GM18873 (cell line): Measurements from ENCODE around the gene AUTS2.

Experiments
- ATAC-seq: cut with Tn5 transposase; IDR thresholded peaks from one replicate; pipeline ENCODE4 v1.9.1; 2021; ENCODE audit warnings: mild to moderate bottlenecking, moderate library complexity, moderate number of reproducible peaks; ENCODE audit not compliant: unreplicated experiment, low FRiP score

The AUTS2 gene

GRCh38 chr7:70663680-70664079, 1065.4 kb downstream of the AUTS2 start:
- ATAC-seq: no peak

DNA sequence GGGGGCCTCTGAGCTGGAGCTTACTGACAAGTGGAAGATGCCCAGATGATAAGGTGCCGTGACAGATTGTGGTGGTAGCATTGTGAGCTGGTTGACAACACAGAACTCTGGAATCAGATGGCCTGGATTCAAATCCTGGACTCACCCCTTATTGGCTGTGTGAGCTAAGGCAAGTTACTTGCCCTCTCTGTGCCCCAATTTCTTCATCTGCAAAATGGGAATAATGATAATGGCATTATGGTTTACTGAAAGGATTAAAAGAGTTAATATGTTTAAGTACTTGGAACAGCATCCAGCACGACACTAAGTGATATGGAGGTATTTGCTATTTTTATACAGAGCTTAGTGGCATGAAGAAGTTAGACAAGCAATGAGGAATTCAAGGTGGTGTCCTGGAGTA, 1067.7 kb downstream of the AUTS2 start:
- no peak for ATAC-seq

GRCh38 chr7:70667406-70667805, 1069.1 kb downstream of the AUTS2 start:
- ATAC-seq: no peak

DNA sequence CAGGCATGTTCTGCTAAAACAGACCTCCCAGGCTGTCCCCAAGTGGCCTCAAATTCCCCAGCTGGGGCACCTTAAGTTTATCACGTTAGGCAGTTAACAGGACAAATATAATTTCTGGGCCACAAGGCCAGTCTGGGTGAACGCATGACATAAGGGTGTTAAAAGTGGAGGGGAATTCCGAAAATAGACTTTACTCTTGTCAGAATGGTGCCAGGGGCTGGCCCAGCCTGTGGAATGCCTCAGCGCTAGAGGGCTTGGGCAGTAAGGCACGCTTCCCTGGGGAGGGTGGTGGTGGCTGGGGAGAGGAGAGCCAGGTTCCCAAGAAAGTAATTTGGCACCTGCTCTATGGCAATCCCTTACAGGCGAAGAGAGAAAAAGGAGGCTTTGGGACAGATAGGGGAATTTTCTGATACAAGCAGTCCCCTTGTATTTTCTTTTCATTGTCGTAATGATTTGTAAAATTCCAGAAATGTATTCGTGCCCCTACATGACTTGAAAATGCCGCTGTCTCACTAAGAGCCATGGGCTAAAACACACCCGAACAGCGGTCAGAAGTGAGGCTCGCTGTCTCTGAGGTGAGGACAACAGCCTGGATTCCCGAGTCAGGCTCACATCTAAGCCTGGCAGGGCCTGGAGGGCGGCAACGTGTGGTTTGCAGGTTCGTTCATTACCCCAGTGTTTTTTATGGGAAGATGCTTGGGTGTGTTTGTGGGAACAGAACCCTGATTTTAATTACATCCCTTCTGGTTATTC, 1070.5 kb downstream of the AUTS2 start:
- no peak for ATAC-seq

- no peak for ATAC-seq
Measured at GRCh38 chr7:70669854-70670253, 1071.6 kb downstream of the AUTS2 start.

- no peak for ATAC-seq
Measured at GRCh38 chr7:70670288-70670687, 1072.0 kb downstream of the AUTS2 start.

DNA sequence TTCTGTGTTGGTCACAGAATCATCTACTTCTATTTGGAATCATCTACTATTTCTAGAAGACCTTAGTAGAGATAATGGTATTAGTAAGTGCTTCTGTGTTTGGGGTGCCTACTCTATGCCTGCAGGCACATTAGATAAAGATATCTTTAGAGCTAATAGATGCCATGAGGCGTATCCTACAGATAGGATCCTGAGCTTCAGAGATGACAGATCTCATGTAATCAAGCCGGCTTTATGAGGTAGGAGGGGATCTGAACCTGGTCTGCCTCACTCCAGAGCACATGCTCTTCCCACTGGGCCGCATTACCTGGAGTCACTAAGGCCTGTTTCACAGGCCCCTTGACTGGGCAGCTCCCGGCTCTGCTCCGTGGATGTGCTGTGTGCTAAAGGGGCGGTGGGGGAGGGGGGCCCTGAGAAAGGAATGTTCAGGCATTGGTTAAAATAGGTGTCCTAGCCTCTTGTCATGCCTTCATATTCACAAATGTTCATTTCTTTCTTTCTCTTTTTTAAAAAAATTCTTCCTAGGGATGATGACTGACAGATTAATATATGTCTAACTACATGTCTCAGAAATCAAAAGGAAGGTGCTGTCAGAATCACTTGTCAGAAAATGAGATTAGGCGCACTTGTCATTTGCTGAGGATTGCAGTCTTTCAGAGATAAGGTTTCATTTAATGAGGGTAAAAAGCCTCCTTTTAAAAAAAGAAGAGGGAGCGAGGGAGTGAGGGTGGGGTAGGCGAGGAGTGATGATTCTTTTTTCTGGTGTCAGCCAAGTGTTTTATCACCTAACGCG, 1075.7 kb downstream of the AUTS2 start:
- no peak for ATAC-seq

DNA sequence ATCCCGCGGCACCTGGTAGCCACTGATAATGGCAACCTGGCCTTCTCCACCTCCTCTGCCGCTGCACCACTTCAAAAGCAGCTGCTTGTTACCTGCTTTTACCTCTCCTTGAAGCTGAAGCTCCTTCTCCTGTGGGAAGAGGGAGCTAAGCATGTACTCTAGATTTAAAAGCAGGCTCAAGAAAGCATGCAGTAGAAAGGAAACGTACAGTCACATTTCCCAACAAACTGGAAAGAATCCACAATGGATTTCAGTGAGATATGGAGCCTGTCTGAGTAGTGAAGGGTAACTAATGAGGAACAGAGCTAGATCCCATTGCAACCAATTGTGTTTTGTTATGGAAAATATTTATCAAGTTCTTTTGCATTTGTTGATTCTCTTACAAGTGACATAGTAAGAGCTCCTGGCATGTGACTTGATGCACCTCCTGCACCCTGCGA, 1076.3 kb downstream of the AUTS2 start:
- ATAC-seq: no peak

DNA sequence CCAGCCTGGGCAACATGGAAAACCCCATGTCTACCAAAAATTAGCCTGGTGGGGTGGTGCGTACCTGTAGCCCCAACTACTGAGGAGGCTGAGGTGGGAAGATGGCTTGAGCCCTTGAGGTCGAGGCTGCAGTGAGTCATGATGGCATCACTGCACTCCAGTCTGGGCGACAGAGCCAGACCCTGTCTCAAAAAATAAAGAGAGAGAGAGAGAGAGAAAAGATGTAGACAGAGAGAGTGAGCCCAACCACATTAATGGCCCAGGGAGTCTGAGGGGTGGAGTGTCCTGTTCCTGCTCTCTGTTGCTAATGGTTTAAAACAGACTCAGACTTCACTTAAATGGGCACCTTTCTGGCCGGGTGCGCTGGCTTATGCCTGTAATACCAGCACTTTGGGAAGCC, 1078.0 kb downstream of the AUTS2 start:
- no peak for ATAC-seq

DNA sequence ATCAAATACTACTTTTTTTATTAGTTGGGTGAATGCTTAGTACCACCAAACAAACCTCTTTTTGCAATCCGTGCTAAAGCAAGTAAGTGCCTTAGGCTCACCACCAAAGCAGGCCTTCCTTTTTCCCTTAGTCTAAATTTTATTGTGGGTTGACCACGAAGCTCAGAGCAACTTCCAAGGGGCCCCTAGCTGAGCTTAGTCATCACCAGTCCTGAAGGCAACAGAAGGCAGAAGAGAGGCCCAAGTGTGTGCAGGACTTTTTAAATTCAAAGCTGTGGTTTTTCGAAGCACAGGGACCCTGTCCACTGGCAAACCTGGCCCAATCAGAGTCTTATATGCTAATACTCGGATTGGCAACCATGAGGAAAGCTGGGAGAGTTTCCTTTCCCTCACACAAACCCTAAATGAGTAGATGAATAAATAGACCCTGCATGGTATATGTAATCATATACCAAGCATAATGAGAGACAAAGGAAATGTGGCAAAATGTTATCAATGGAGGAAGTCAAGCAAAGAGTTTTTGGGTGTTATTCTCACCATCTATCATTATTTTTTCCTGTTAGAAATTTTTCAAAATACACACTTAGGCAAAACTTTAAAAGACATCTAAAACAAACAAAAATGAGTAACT, 1080.5 kb downstream of the AUTS2 start:
- no peak for ATAC-seq

DNA sequence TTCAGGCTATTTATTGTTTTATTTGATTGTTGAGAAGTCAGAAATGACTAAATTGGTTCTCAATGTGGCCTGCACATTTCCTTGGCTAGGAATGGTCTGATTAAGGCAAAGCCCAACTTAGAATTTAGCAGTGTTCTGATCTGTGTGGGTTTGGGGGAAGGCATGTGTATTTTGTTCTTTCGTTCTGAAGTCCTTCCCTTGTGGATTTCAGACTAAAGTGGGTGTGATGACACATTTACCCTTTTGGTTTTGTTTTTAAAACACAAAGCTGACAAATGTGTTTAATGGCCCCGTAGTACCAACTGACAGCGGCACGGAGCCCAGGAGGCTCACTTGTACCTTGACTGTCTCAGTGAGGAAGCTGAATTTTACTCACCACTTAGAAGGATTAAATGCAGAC, 1081.4 kb downstream of the AUTS2 start:
- peak; percentile 43 for ATAC-seq

GRCh38 chr7:70680306-70680705, 1082.0 kb downstream of the AUTS2 start:
- no peak for ATAC-seq

DNA sequence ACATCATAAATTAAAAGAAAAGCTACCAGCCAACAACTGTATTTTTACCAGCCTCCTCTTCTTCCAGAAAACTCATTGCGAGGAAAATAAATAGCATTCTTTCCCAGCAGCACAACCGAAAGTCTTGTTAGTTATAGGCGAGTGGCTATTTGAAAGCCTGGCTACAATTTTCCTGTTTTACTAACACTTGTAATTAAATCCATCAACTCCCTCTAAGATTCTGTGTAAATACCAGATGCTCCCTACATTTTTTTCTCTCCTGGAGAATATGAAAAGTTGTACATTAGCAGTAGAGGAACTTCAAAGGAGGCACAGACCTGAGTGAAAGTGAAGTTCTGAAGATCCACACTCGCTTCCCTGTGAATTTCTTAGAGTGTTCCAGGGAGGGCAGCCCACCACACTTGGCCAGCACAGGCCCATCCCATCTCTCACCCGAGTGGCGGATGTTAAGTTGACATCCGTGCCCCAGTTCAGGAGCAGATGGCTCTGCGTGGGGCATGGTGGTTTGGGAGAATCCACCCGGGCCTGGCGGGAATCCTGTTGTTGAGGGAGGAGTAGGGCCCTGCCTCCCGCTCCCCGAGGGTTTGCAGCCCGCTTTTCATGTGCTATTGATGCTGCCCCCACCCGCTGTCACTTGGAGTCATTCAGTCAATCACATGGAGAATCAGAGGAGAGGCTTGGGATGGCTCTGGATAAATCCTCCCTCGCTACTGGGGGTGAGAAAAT, 1082.6 kb downstream of the AUTS2 start:
- ATAC-seq: no peak

DNA sequence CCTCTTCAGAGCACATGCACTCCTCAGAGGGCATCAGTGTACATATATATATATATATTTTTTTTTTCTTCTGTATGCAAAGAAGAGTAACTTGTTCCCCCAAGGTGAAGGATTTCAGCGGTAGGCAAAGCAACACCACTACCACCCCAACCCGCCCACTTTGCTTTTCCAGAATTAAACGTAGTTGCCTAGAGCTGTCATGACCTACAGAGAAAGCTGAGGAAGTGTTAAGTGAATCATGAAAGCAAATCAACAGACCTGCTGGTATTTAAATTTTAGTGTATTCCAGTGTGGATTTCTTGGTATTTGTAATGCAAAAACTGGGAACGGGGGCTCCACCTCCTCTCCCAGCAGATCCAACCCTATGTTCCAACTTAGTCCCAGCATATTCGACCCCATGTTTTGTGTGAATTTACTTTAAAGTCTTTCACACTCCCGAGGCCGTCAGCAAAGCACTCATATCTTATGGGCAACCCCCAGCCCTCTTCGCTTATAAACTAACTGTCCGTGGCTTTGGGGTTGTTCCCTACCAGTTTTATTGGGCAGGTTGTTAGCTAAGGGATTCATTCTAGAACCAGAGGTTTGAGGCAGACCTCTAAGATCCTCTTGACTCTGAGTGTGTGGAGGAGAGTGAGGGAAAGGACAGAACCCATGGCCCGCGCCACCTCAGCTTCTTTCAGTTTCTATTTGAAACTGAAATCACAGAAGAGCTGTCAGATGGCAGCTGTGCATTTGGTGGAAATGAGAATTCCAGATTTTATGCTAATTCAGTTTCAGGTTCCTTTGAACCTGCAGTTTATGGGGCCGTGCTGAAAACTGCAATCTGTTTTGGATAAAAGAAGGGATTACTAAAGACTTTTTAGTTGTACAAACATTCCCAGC, 1083.4 kb downstream of the AUTS2 start:
- ATAC-seq: peak; percentile 78

DNA sequence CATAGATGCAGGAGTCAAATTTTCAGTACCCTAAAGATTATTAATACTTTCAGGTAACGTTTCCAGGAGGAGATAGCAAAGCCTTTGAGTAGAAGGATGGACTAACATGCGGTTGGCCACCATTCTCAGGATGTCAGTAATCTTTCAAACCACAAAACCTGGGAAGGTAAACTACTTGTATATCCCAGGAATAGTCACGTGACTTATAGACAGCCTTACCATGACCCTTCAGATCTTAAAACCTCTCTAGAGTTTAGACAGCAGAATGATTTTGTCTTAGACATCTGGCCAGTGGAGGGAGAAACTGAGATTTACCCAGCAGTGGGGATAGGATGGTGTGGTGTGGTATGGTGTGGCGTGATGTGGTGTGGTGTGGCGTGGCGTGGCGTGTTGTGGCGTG, 1085.9 kb downstream of the AUTS2 start:
- ATAC-seq: no peak

GRCh38 chr7:70693321-70693685, 1095.0 kb downstream of the AUTS2 start:
- no peak for ATAC-seq

DNA sequence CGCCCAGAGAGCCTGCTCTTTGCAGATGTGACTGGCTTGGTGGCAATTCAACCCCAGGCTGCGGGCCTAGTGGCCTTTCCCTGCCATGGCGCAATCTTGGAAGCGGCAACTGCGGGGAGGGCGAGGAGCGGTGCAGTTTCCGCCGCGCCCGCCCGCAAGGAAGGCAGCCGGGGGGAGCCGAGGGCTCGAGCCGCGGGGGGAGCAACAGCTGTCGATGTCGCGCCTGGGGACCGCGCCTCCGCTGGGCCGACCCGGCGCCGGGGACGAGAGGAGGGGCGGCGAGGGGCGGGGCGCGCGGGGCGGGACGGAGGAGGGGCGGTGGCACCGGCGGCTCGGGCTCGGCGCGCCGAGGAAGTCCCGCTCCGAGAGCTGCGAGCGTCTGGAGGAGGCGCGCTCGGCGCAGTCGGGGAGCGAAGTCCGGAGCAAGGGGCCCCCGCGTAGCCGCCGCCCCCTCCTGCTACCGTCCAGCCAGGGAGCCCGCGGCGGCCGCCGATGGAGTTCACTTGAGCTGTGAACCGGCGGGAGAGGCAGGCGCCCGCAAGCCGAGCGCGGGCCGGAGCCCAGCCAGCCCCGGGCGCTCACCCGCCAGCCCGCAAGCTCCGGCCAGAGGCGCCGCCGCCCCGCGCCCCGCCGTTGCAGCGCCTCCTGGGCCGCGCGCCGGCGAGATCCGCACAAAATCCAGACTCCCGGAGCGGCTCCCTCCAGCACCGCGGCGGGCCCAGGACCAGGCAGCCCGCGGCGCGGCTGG, 1095.6 kb downstream of the AUTS2 start:
- peak; percentile 41 for ATAC-seq

DNA sequence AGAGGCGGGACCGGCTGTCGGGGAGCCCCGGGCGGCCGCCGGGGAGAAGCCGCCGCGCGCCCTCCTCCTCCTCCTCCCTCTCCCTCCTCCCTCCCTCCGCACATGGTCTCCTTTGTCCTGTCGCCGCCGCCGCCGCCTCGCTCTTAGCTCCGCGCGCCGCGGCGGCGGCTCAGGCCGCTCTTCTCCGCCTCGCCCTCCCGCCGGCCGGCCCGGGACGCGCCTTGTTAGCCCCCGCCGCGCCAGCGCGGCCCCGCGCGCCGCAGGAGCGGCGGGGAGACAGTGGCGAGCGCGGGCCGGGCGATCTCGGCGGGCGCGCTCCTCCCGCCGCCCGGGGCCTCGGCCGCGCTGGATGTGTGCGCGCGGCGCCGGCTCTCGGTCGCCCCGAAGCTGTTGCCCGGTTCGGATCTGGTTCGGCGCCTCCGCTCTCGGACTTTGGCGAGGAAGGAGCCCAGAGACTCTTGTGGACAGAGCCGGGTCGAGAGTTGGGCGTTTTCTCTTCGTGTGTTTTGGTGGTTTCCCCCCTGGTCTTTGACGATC, 1096.2 kb downstream of the AUTS2 start:
- peak; percentile 31 for ATAC-seq
